K562 (cell line): ENCODE data around the gene DGCR2. TPM values are rescaled to one million over a fixed set of nuclear protein-coding genes. Genes with fewer than 3 reads are reported as not detected.

ENCODE experiments used
- CEBPB ChIP-seq: fragments of 450-650 bp; IDR thresholded peaks from 2 replicates; pipeline ENCODE4 v1.6.1; 2016; ENCODE audit warnings: missing genetic modification characterization, missing compliant biosample characterization
- KDM4B ChIP-seq, 2 experiments: fragments of 450-650 bp in 1 of 2; sonication (generic) in 1 of 2; IDR thresholded peaks; 2 replicates each; pipeline ENCODE4 v1.6.1; 2016 to 2017; ENCODE audit warnings: borderline replicate concordance in 2 of 2, antibody characterized with exemption in 1 of 2, low read depth in 1 of 2, mild to moderate bottlenecking in 1 of 2
- RAD51 ChIP-seq: fragments of 450-650 bp; IDR thresholded peaks from 2 replicates; pipeline ENCODE4 v1.7.1; 2016; ENCODE audit warnings: low read depth, mild to moderate bottlenecking, borderline replicate concordance
- ZNF133 ChIP-seq: fragments of 250-450 bp; sonication (Bioruptor Pico); IDR thresholded peaks from 2 replicates; pipeline ENCODE4 v1.4.0; 2020; ENCODE audit warnings: mild to moderate bottlenecking
- ZNF274 ChIP-seq: IDR thresholded peaks from 2 replicates; pipeline ENCODE4 v1.6.1; 2011; ENCODE audit warnings: low read depth, mild to moderate bottlenecking, low read length, moderate library complexity, borderline replicate concordance
- ZNF507 ChIP-seq: conservative IDR thresholded peaks from 2 replicates; pipeline ENCODE4 v1.6.1; 2017; ENCODE audit warnings: missing genetic modification characterization, missing compliant biosample characterization
- ZNF695 ChIP-seq: fragments of 450-650 bp; formaldehyde crosslinking; IDR thresholded peaks from 2 replicates; pipeline ENCODE4 v1.4.0; 2020; ENCODE audit warnings: mild to moderate bottlenecking, moderate library complexity
- polyA plus RNA-seq, 8 experiments: library from polyadenylated mRNA; depleted of rRNA in 4 of 8; stranded (reverse) in 5 of 8; unstranded in 3 of 8; fragments of >200 nt; fragmentation: Nextera tagmentation in 2 of 8; fragmentation: Illumina TruSeq in 1 of 8; extraction: Ambion mirVana in 2 of 8; extraction: Trizol in 1 of 8; gene quantifications; 2 replicates each; pipeline versions ENCODE4 v1.2.1 to v1.2.3, GENCODE V29; 2011 to 2014; ENCODE audit warnings: inconsistent platforms in 1 of 8, missing spikeins in 1 of 8
- total RNA-seq, 7 experiments: library from RNA; depleted of rRNA in 6 of 7; stranded (reverse); fragments of >200 nt in 6 of 7; fragmentation: Illumina TruSeq in 2 of 7; extraction: Trizol in 2 of 7; gene quantifications; 2 replicates each; pipeline versions ENCODE4 v1.2.1 to v1.2.3, GENCODE V29; 2011 to 2021; ENCODE audit warnings: low replicate concordance in 1 of 7
- TF ChIP-seq, protein P1 (sequence below): fragments of 150-350 bp; IDR thresholded peaks from 2 replicates; pipeline ENCODE4 v1.6.1; 2014; ENCODE audit warnings: low read depth, mild to moderate bottlenecking, low read length, borderline replicate concordance
- TF ChIP-seq, protein P2 (sequence below): sonication (generic); formaldehyde crosslinking; IDR thresholded peaks from 2 replicates; pipeline ENCODE4 v1.8.0; 2022; ENCODE audit warnings: mild to moderate bottlenecking, low read depth, missing genetic modification reagents
- TF ChIP-seq, protein P3 (sequence below), 2 experiments: fragments of 450-650 bp in 1 of 2; sonication (generic) in 1 of 2; formaldehyde crosslinking in 1 of 2; IDR thresholded peaks; 2 replicates each; pipeline versions ENCODE4 v1.7.1 to v1.9.0; 2016 to 2022; ENCODE audit warnings: inconsistent platforms in 1 of 2, mild to moderate bottlenecking in 1 of 2, missing genetic modification reagents in 1 of 2

The DGCR2 gene
- total and polyA plus RNA-seq, 9 of the 15 experiments (the other 6 are each of a cell fraction or from before 2014, with no cell fraction given), result 0.69 to 101 (median 56.4) TPM

DNA sequence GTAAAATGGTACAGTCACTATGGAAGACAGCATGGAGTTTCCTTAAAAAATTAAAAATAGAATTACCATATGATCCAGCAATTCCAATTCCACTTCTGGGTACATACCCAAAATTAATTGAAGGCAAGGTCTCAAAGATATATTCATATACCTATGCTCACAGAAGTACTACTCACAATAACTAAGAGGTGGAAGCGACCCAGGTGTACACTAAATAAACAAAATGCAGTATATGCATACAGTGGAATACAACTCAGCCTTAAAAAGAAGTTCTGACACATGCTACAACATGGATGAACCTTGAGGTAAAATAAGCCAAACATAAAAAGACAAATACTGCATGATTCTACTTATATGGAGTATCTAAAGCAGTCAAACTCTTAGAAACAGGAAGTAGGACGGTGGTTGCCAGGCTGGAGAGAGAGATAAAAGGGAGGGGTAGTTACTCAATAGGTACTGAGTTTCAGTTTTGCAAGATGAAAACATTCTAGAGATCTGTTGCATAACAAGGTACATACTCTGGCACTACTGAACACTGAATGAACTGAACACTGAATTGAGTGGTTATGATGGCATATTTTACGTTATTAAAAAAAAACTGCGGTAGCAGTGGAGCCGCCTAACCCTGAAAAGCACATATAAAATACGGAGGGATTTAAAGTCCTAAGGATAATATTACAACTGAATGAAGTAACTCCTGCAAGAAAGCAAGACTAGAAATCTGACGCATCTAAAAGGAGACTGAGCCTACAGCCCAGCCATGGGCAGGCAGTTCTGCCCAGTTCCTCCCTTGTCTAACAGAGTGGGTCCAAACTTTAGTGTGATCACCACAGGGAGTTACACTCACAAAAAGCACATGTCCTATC, 12.8 kb downstream of the DGCR2 start (continued):
- 0 out of 2 replicates have a peak, but pooled peaks have one; percentile 5 for TF ChIP-seq ZNF133 (CRISPR knock-in tag)
- TF ChIP-seq, protein P1, sequence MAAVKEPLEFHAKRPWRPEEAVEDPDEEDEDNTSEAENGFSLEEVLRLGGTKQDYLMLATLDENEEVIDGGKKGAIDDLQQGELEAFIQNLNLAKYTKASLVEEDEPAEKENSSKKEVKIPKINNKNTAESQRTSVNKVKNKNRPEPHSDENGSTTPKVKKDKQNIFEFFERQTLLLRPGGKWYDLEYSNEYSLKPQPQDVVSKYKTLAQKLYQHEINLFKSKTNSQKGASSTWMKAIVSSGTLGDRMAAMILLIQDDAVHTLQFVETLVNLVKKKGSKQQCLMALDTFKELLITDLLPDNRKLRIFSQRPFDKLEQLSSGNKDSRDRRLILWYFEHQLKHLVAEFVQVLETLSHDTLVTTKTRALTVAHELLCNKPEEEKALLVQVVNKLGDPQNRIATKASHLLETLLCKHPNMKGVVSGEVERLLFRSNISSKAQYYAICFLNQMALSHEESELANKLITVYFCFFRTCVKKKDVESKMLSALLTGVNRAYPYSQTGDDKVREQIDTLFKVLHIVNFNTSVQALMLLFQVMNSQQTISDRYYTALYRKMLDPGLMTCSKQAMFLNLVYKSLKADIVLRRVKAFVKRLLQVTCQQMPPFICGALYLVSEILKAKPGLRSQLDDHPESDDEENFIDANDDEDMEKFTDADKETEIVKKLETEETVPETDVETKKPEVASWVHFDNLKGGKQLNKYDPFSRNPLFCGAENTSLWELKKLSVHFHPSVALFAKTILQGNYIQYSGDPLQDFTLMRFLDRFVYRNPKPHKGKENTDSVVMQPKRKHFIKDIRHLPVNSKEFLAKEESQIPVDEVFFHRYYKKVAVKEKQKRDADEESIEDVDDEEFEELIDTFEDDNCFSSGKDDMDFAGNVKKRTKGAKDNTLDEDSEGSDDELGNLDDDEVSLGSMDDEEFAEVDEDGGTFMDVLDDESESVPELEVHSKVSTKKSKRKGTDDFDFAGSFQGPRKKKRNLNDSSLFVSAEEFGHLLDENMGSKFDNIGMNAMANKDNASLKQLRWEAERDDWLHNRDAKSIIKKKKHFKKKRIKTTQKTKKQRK, result no peak
- TF ChIP-seq KDM4B (IDR thresholded peaks at IDR 0.05; ENCODE audit: borderline replicate concordance in 2 of 2, low read depth in 1 of 2), result no peak
- TF ChIP-seq ZNF695 (CRISPR knock-in tag), result 0 out of 2 replicates have a peak, but pooled peaks have one; percentile 75
- TF ChIP-seq CEBPB (tag), result peak; percentile 100
- no peak for TF ChIP-seq ZNF274
- no peak for TF ChIP-seq ZNF507 (tag)
- TF ChIP-seq, protein P2, sequence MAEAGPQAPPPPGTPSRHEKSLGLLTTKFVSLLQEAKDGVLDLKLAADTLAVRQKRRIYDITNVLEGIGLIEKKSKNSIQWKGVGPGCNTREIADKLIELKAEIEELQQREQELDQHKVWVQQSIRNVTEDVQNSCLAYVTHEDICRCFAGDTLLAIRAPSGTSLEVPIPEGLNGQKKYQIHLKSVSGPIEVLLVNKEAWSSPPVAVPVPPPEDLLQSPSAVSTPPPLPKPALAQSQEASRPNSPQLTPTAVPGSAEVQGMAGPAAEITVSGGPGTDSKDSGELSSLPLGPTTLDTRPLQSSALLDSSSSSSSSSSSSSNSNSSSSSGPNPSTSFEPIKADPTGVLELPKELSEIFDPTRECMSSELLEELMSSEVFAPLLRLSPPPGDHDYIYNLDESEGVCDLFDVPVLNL (CRISPR knock-in tag), result no peak
- 0 out of 2 replicates have a peak, but pooled peaks have one; percentile 29 for TF ChIP-seq RAD51
- TF ChIP-seq, protein P3, sequence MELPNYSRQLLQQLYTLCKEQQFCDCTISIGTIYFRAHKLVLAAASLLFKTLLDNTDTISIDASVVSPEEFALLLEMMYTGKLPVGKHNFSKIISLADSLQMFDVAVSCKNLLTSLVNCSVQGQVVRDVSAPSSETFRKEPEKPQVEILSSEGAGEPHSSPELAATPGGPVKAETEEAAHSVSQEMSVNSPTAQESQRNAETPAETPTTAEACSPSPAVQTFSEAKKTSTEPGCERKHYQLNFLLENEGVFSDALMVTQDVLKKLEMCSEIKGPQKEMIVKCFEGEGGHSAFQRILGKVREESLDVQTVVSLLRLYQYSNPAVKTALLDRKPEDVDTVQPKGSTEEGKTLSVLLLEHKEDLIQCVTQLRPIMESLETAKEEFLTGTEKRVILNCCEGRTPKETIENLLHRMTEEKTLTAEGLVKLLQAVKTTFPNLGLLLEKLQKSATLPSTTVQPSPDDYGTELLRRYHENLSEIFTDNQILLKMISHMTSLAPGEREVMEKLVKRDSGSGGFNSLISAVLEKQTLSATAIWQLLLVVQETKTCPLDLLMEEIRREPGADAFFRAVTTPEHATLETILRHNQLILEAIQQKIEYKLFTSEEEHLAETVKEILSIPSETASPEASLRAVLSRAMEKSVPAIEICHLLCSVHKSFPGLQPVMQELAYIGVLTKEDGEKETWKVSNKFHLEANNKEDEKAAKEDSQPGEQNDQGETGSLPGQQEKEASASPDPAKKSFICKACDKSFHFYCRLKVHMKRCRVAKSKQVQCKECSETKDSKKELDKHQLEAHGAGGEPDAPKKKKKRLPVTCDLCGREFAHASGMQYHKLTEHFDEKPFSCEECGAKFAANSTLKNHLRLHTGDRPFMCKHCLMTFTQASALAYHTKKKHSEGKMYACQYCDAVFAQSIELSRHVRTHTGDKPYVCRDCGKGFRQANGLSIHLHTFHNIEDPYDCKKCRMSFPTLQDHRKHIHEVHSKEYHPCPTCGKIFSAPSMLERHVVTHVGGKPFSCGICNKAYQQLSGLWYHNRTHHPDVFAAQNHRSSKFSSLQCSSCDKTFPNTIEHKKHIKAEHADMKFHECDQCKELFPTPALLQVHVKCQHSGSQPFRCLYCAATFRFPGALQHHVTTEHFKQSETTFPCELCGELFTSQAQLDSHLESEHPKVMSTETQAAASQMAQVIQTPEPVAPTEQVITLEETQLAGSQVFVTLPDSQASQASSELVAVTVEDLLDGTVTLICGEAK (IDR thresholded peaks at IDR 0.05), result peak; percentile 63
- TF ChIP-seq, protein P3 (CRISPR knock-in tag; IDR thresholded peaks at IDR 0.05), result no peak
